ENCODE measurements around the gene DPPA2. TPM values are rescaled to one million over a fixed set of nuclear protein-coding genes. Genes with fewer than 3 reads are reported as not detected.

Gene DPPA2
- total RNA-seq, 1 experiment from 2014 or later: not detected

DNA sequence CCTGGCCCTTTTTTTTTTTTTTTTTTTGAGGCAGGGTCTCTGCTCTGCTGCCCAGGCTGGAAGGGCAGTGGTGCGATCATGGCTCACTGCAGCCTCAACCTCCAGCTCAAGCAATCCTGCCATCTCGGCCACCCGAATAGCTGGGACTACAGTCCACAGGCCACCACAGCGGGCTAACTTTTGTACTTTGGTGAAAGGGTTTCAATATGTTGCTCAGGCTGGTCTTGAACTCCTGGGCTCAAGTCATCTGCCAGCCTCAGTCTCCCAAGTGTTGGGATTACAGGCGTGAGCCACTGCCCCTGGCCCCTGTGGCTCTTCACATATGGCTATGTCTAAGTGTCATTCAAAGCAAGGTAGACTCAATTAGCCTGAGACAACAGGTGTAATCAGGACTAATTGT, 8.8 kb upstream of the DPPA2 start:
- DNase-seq (ENCODE audit: low read depth): no peak

GRCh38 chr3:109313061-109313460, 3.3 kb downstream of the DPPA2 start:
- no peak for DNase-seq (ENCODE audit: low read depth)

DNA sequence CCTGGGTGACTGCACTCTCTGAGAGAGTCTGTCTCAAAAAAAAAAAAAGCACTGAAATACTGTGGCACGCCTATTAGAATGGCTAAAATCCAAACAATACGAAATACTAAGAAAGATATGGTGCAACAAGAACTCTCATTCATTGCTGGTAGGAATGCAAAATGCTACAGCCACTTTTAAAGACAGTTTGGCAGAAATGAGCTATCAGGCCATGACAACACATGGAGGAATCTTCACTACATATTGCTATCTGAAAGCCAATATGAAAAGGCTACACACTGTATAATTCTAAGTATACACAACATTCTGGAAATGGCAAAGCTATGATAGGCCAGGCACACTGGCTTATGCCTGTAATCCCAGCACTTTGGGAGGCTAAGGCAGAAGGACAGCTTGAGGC, 18.8 kb downstream of the DPPA2 start:
- DNase-seq (ENCODE audit: low read depth): no peak

GRCh38 chr3:109284071-109284470, 32.2 kb downstream of the DPPA2 start:
- DNase-seq (ENCODE audit: low read depth): no peak

DNA sequence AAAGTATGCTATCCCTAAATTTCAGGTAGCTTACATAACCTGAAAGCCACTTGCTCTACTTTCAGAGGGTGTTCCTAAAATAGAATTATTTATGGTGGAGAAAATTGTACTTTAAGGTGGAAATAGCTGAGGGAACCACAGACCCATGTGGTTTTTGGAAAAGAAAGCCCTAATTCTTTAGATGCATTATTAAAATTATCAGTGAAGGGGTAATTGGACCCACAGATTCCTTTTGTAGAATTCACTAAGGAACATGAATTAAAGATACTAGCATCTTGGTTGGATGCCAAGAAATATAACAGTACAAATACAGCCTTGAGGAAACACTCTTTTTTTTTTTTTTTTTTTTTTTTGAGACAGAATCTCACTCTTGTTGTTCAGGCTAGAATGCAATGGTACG, 37.8 kb downstream of the DPPA2 start:
- peak; percentile 29 for DNase-seq (ENCODE audit: low read depth)

DNA sequence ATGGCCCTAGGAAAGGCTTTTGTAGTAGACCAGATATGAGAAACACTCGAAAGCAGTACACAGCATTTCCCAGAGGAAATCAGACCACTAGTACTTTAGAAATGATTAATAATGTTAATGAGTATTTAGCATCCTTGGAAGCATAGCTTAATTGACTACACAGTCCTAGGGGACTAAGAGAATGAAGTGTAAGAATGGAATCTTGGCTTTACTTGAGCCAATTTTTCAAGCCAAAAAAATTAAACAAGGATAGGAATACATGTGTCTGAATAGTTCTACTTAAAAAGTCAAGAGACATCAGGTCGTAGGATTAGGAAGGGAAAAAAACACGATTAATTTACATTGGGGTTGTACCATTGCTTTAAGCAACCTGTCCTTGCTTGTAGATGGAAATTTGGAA, 38.2 kb downstream of the DPPA2 start:
- no peak for DNase-seq (ENCODE audit: low read depth)

- peak; percentile 61 for DNase-seq (ENCODE audit: low read depth)
Measured at GRCh38 chr3:109275702-109276293, 40.5 kb downstream of the DPPA2 start.

DNA sequence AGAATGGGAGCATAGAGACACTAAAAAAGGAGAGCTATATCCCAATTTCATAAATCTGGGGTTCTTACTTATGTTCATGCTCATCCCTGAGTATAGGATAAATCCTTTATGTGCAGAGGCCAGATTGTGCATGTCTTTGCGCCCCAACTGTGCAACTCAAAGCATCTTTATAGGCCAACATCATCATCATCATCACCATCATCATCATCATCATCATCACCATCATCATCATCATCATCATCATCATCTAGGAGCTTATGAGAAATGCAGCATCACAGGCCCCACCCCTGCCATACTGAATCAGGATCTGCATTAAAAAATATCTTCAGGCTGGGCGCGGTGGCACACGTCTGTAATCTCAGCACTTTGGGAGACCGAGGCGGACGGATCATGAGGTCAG, 45.5 kb downstream of the DPPA2 start:
- no peak for DNase-seq (ENCODE audit: low read depth)

DNA sequence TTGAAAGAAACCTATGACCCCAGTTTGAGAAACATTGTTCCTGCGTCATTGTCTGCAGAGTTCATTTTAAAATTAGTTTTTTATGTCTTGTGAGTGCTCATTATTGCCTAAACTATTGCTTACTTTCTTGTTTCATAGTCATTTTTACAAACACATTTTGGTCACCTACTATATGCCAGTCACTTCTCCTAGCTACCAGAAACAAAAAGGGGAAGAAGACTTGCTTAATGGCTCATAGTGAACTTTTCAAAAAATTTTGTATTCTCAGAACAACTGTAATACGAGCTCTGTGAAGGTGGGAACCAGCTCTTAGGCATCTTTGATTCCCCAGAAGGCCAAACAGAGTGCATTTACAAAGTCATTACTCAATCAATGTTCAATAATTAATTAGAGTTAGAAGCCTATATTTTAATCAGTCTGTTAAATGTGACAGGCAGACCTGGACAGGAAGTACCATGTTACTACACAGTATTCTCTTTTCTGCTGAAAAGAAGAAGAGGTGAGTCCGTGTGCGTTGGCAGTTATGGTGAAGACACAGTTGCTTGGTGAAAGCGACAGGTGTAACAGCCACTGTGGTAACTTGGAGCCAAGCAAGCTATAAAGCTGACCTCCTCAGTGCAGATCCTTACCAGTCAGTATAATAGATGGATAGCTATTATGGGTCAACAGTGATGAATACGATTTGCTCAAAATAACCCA, 46.6 kb downstream of the DPPA2 start:
- no peak for DNase-seq (ENCODE audit: low read depth)

- DNase-seq (ENCODE audit: low read depth): peak; percentile 42
Measured at GRCh38 chr3:109268181-109268580, 48.1 kb downstream of the DPPA2 start.

DNA sequence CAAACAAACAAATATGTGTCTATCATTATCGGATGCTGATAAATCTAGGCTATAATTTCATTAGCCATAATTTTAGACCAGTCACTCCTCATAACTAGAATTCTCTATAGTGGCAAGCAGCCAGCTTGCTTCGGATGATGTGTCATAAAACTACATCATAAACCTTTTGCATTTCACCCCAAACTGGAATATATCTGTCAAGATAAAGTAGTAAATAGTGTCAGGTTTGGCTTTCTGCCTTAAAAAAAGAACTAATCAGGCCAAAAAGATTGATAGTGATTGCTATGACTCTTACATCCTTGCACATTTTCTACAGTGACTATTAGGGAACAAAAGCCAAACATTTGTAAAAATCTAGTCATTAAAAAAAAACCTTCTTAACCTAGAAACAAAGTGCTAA, 51.0 kb downstream of the DPPA2 start:
- DNase-seq (ENCODE audit: low read depth): peak; percentile 50

GRCh38 chr3:109257269-109257668, 59.0 kb downstream of the DPPA2 start:
- peak; percentile 97 for DNase-seq (ENCODE audit: low read depth)

GRCh38 chr3:109254770-109255169, 61.5 kb downstream of the DPPA2 start:
- no peak for DNase-seq (ENCODE audit: low read depth)

DNA sequence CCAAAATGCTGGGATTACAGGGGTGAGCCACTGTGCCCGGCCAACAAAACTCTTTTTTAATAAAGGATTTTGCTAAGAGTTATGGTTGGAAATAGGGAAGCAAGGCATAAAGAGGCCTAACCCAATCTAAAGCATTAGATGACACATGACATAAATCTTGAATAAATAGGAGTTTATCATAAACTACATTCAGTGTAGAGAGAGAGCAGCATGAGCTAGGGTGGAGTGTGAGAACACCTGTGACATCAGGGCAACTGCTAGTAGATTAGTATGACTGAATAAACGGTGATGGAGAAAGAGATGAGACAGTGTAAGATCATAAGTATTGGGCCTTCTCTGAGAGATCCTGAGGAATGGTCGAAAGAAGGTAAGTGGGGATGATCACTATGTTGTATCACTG, 63.7 kb downstream of the DPPA2 start:
- DNase-seq (ENCODE audit: low read depth): no peak

Other genes starting within 250 kb of the DPPA2 start
- gene MORC1, start 198.4 kb downstream of the DPPA2 start, total RNA-seq (2014; rRNA removed; shearing (Covaris generic)): 0.02 TPM in 1 of 2 replicates, not detected in the other
- gene C3orf85, start 179.8 kb downstream of the DPPA2 start, total RNA-seq (2014; rRNA removed; shearing (Covaris generic)): not detected in 2 replicates
- gene DPPA4, start 21.0 kb upstream of the DPPA2 start, total RNA-seq (2014; rRNA removed; shearing (Covaris generic)): not detected in 2 replicates

Measured in M059J (cell line).